ENCODE measurements around the gene GPR148.
"Not testable (repeated sequence)": the region's sequence is repeated elsewhere in the genome, so short reads cannot be mapped to it uniquely, and the experiment has no call there.

GPR148 gene, protein sequence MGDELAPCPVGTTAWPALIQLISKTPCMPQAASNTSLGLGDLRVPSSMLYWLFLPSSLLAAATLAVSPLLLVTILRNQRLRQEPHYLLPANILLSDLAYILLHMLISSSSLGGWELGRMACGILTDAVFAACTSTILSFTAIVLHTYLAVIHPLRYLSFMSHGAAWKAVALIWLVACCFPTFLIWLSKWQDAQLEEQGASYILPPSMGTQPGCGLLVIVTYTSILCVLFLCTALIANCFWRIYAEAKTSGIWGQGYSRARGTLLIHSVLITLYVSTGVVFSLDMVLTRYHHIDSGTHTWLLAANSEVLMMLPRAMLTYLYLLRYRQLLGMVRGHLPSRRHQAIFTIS

DNA sequence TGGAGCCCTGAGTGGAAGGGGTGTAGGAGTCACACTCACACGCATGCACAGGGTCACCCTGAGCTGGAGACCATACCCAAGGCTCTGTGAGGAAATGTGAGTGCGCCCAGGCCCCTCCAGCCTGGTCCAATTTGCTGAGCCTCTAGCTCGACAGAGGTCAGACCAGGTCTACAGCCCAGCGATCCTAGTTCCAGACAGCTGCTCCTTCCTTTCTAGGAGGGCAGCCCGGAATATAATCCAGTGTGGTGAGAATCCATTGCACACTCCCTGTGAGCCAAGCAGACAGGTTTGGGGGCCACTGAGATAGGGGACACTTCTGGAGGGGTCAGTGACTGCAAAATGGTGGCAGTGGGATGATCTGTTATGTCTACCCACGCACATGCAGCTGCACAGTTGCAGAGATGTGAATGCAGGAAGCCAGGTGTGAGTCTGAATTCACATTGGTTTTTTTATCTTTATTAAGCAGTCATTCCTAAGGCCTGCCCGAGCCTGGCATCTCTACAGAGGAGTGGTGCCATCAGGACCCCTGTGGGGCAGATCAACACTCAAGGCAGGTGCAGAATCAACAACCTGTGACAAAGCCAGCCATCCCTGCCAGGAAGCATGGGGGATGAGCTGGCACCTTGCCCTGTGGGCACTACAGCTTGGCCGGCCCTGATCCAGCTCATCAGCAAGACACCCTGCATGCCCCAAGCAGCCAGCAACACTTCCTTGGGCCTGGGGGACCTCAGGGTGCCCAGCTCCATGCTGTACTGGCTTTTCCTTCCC is at the start of gene GPR148:
Gene GPR148 (plus strand): TSS at position 522 of the 768 bp plus-strand sequence. CDS start 82 bp downstream, at position 604.
- no peak for DNase-seq

DNA sequence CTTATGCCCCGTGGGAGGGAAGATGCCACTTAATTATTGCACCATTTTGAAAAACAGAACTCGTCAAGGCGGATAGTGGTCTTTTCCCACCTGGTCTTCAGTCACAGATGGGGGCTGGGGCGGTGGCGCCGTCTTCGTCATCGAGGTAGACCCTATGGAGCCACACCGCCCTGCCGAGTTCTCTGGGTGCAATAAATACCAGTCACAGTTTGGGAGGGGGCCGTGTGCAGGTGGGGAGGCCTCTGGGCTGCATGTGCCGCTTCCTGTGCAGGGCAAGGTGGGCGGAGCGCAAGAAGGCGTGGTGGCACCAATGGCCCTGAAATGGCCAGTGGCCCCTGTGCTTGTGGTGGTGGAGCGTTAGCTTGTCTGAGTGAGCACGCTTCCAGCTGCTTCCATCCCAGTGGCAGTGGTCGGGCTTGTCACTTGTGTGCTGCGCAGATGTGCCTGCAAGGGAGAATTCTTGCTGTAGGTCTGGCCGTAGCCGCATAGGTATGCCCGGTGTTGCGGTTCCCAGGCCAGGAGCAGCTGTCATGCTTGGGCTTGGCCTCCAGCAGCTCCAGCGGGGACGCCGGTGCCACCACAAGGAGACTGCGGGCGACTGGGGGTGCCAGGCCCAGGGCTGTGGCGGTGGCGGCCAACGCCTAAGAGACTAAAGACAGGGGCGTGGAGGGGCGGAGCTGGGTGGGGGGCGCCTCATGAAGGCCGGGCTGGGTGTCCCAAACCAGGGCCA is 36.7 kb upstream of the GPR148 start:
- DNase-seq: not testable (repeated sequence)

DNA sequence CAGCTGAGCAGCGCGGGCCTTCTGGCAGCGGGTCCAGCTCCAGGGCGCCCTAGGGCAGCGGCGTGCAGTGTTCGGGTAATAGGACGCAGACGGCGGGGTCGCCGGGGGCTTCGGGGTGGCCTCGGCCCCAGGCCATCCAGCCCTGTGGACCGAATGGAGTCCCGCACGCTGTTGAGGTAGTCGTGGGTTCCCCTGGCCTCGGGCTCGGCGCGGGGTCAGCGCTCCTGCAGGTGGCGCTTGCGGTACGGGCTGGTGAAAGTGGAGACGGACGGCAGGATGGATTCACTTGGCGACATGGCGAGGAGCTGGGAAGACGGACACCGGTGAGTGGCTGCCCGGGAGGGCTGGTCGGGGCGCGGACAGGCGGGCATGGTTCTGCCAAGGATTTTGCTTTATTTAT is 35.4 kb upstream of the GPR148 start:
- peak; percentile 22 for DNase-seq

DNA sequence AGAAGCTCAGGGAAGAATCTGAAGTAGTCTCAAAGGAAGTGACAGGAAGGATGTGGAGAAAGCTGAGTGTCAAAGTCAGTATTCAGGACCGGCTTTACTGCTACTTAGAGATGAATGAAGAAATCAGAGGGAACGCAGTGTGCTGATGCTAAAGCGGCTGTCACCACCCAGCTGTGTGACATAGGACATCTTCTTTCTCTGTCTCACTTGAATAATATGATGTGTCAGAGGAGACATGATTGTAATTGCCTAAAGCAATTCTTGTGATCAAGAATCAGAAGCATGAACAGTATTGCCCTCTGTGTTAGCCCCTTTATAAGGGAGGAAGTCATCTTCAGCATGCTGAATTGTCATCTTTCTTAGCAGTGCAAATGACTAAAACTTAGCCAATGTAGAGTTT is 25.6 kb upstream of the GPR148 start:
- not testable (repeated sequence) for DNase-seq

DNA sequence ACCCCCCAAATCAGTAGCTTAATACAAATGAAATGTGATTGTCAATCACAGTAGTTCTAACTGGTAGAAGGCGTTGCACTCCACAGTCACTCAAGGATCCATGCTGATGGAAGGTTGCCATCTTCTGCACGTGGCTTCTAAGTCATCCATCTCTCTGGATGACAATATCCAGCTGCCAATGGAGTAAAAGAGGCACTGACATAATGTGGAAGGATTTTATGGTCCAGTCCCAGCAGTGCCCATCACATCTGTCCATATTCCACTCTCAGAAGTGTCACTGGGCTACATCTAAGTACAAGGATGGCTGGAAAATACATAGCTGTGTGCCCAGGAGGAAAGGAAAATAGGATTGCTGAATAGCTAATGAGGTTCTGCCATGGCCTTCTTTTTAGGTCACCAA is 14.1 kb upstream of the GPR148 start:
- DNase-seq: not testable (repeated sequence)

DNA sequence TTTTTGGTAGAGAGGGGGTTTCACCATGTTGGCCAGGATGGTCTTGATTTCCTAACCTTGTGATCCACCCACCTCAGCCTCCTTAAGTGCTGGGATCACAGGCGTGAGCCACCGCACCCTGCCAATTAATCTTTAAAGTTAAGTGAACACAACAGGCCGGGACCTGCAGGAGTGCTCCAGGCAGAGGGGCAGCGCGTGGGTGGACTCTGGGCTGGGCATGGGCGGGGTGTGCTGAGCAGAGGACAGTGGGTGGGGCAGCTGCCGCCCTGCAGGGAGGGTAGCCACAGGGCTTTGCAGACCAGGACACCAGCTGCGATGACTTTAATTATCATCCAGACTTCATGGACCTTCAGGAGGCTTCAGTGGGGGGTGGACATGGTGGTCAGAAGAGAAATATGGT is 8.8 kb upstream of the GPR148 start:
- no peak for DNase-seq

DNA sequence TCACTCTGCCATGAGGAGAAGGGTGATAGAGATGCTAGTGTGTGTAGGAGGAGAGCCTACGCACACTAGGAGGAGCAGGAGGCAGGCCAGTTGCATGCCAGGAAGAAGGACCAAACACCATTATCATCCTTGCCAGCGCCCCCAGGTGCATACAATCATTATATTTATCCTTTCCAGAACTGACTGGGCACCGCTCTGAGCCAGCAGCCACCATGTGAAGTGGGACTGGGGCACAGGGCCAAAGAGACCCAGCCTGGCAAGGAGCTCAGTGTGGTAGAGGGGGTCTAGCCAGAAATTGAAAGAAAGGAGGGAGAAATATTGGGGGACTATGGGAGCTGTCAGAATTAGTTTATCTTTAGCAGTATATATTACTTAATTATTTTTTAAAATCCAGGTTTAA is 8.3 kb upstream of the GPR148 start:
- no peak for DNase-seq

DNA sequence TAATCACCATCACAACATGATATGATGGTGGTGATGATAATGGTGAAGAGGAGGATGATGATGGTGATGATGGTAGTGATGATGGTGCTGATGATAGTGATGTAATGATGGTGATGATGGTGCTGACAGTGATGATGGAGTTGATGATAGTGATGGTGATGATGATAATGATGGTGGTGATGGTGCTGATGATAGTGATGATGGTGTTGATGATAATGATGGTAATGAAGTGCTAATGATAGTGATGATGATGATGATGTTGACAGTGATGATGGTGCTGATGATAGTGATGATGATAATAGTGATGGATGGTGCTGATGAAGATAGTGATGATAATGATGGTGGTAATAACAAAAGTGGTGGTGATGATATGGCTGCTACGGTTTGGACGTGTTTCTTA is 4.4 kb upstream of the GPR148 start:
- DNase-seq: no peak

DNA sequence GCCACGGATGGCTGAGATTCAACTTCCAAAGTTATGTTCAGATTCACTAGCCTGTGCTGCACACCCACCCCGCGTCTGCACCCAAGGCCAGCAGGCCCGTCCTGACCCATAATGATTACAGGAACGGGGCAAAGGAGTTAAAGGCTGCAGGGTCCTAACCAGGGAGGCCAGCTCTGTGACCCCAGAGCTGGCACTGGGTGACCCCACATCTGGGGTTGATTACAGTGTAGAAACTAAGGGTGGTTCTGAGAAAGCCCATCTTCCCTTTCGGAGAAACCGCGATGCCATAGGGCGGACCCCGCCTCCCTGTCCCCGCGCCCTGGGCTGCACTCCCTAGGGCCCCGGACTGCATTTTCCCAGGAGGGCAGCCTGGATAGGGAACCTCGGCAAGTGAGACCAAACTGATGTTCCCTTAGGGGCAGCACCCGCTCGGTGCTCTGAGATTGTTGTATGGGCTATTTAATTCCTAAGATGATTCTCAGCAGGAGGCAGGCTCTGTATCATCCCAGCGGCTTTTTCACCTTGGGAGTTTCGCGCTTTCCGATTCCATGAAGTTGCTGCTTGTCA is 2.2 kb upstream of the GPR148 start:
- DNase-seq: no peak

DNA sequence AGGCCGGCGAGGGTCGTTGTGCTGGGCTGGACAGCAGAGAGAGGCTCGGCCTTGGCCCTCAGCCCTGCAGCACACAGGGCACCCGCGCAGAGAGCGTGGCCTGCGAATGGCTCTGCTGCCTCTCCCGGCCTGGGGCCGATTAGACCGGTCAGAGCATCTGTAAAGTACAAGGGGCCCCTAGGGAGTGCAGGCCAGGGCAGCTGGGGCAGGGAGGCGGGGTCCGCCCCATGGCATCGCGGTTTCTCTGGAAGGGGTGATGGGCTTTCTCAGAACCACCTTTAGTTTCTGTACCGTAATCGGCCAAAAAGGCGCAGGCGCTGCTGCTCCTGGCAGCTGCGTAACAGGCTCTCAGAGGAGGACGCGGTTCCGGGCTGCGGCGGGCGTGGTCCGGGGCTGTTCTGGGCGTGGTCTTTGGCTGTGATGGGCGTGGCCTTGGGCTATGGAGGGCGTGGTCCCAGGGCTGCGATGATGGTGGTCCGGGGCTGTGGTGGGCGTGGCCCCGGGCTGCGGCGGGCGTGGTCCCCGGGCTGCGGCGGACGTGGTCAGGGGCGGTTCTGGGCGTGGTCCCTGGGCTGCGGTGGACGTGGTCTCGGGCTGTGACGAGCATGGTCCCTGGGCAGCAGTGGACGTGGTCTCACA is 1.5 kb upstream of the GPR148 start:
- DNase-seq: peak; percentile 83

DNA sequence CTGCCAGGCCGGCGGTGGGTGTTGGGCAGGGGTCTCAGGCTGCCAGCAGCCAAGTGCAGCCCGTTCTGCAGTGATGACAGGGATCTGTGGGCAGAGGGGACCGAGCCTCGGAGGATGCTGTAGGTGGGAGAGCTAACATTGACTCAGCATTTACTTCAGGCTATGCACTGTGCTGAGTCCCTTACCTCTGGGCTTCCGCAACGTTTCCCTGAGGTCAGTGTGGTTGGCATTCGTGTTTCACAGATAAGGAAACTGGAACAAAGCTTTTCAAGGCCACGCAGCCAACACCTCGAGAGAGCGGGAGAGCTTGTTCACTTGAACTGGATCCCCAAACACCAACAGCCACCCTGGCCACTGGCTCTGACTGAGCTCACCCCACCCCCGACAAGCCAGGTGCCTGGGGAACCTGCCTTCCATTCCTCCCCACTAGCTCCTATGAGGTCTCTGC is 839 bp upstream of the GPR148 start:
- no peak for DNase-seq

DNA sequence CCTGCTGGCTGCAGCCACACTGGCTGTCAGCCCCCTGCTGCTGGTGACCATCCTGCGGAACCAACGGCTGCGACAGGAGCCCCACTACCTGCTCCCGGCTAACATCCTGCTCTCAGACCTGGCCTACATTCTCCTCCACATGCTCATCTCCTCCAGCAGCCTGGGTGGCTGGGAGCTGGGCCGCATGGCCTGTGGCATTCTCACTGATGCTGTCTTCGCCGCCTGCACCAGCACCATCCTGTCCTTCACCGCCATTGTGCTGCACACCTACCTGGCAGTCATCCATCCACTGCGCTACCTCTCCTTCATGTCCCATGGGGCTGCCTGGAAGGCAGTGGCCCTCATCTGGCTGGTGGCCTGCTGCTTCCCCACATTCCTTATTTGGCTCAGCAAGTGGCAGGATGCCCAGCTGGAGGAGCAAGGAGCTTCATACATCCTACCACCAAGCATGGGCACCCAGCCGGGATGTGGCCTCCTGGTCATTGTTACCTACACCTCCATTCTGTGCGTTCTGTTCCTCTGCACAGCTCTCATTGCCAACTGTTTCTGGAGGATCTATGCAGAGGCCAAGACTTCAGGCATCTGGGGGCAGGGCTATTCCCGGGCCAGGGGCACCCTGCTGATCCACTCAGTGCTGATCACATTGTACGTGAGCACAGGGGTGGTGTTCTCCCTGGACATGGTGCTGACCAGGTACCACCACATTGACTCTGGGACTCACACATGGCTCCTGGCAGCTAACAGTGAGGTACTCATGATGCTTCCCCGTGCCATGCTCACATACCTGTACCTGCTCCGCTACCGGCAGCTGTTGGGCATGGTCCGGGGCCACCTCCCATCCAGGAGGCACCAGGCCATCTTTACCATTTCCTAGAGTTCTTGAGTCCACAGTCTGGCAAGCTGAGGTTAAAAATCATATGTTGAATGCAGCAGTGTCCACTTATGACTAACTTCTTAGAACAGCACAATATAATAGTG is 741 bp downstream of the GPR148 start:
- DNase-seq: no peak

DNA sequence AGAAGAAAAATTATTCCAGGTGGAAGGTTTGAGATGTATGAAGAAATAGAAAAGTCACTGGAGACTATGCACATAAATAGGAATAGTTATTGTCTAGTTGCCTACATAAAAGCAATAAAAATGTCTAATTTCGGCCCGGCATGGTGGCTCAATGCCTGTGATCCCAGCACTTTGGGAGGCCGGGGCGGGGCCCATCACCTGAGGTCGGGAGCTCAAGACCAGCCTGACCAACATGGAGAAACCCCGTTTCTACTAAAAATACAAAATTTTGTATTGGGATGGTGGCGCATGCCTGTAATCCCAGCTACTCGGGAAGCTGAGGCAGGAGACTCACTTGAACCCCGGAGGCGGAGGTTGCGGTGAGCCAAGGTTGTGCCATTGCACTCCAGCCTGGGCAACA is 3.4 kb downstream of the GPR148 start:
- not testable (repeated sequence) for DNase-seq

DNA sequence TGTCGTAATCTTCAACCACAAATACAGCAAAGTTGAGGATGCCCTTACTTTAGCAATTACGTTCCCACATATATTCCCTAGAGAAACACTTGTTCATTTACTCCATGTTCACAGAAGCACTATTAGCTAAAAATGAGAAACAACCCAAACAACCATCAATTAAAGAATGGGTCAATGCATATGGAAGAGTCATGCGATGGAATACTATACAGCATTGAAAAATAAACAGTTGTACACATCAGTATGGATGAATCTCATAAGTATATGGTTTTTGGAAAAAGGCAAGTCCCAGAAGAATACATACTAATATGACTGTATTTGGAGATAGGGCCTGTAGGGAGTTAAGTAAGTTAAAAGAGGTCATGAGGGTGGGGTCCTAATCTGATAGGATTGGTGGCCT is 6.3 kb downstream of the GPR148 start:
- no peak for DNase-seq

DNA sequence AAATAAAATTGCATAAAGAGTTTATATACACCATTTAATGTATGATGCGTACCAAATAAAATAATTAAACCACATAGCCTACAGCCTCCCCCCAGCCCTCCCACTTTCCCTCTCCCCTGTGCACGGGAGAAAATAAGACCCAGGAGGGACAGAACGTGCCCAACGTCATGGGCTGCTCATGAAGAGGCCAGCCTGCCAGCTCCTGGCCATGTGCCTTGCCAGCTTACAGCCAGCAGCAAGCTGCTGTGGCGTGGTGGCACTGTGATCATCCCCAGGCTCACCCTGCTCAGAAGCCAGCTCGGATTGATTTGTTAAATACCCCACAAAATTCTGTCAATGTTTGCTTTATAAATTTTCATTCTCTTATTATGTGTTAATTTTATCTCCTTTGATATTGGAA is 7.6 kb downstream of the GPR148 start:
- no peak for DNase-seq

DNA sequence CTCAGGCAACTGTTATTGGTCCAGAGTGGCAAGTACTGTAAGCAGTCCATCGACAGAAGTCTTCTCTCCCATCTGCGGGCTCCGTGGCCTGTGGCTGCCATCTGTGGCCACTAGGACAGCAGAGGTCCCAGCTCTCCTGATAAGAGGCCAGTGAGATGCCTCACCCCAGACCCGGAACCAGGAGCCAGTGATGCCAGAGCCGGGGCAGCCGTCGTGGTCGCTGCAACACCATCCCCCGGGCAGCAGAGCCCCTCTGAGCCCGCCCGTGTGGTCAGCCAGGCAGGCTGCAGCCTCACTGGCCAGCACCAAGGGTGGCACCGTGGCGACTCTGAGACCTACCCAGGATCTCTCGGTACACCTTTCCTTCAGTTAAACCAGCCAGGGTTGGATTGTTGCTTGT is 8.7 kb downstream of the GPR148 start:
- no peak for DNase-seq

DNA sequence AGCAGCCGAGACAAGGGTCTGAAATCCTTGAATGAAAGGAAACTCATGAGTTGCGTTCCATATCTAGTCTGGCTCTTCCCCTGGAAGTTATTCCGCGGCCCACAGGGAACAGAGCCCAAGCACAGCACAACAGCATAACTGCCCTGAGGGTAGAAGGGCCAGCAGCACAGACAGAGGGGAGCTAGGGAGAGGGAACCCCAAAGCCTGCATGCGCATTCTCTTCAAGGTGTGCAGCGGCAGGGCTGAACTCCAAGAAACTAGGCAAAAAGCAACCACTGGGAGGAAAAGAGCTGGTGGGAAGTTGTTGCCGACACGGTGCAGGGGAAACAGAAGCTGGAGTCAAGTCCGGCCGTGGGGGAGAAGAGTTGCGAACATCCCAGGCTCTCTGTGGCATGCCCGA is 11.8 kb downstream of the GPR148 start:
- no peak for DNase-seq

DNA sequence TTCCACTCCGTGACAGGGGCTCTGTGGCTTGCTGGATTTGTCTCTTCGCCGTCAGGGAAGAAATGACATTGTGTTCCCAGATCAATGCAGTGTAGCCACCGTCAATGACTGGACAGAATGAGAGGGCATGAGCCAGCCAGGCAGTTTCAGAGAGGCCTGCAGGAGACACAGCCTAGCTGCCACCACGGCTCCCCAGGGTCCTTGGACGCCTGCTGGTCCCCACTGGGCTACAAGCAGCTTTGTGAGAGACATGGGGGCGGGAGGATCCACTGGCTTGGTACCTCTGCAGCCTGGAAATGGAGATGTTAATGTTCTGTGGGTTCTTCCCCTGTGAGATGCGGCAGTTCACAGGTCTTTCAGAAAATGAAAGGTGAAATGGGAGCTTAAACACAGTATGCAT is 14.4 kb downstream of the GPR148 start:
- no peak for DNase-seq

DNA sequence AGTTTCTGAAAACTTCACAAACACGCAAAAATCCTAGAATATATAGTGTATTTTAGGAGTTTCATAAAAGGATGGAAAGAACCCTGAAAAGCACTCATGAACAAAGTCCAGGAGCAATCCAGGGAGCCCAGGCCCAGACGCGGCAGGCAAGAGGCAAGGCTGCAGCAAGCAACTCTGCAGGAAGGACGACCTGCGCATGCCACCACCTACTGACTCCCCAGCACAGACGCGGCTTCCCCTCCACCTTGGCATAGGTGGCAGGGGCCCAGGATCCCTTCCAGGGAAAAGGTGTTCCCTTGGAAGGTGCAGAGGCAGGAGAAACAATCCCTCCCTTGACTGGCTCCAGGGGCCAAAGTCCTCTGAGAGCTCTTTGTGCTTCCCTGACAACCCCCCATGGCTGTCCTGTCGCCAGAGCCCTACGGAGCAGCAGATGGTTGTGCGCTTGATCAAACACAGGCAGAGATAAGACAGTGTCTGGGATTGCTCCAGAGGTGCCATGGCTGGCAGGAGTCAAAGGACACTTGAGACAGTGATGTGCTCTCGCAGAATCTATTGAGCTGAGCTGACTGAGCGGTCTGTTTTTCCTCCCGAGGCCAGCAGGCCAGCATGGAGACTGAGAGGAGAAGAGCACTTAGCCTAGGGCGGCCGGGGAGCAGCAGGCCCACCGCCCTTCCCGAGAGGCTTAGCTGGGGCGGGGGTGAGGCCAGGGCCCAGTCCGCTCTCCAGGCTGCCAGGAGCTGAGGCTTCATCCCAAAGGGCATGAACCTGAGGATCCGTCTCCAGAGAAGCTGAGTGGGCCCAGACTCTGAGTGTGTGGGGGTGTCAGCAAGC is 15.6 kb downstream of the GPR148 start:
- DNase-seq: no peak

DNA sequence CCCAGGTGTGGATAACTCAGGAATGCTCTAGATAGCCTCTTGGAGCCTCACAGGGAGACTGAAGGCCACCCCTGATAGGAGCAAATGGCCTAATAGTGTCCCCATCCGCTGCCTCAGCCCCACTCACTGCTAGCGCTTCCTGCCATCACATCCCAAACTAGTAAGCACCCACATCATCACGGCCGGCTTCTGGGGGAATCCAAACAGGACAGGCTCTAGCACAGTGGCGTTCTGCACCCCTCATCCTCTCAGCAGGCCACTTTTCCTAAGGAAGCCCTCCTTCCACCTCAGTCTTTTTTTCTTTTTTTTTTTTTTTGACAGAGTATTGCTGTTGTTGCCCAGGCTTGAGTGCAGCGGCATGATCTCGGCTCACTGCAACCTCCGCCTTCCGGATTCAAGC is 20.2 kb downstream of the GPR148 start:
- DNase-seq: no peak

DNA sequence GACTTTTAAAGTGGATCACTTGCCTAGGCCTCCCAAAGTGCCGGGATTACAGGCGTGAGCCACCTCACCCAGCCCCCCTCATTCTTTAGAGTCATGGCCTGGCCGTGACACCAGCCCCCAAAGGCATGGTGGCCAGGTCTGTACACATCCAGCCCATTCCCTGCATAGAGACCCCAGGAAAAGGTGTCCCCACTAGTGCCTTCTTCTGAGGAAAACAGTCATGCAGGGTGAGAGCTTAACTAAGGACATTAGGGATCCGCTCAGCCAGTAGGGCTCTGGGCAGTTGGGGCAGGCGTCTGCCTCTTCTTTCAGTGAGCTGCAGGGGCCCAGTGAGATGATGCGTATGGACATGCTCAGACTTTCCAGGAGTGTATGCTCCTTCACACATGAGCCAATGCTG is 20.8 kb downstream of the GPR148 start:
- no peak for DNase-seq

All from femur (tissue), 1 donor.